ENCODE results near the gene CCDC187.

CCDC187 gene

GRCh38 chr9:136285501-136286358, 18.2 kb downstream of the CCDC187 start:
- H3K27me3 ChIP-seq (ENCODE audit: insufficient read depth, low read length, poor library complexity), result no peaks in the 10 kb centered on the region
- no peaks in the 10 kb centered on the region for H3K4me1 ChIP-seq (ENCODE audit: insufficient read depth, low read length)
- H3K27ac ChIP-seq (ENCODE audit: low read length), result no peak overlapping the region
- H3K79me2 ChIP-seq (ENCODE audit: insufficient read depth, low read length), result no peaks in the 10 kb centered on the region
- TF ChIP-seq EZH2 (IDR thresholded peaks at IDR 0.05; ENCODE audit: borderline replicate concordance, low read depth, low read length, severe bottlenecking) (no peak), CTCF (IDR thresholded peaks at IDR 0.05; ENCODE audit: borderline replicate concordance, extremely low read depth, low read length, poor library complexity, severe bottlenecking) (no peak)
- no peaks in the 10 kb centered on the region for H3K36me3 ChIP-seq (ENCODE audit: insufficient read depth, low read length)
- H3K4me2 ChIP-seq (ENCODE audit: insufficient read depth, low read length), result no peak overlapping the region
- H4K20me1 ChIP-seq (ENCODE audit: insufficient read depth, low read length), result no peaks in the 10 kb centered on the region
- no peak overlapping the region for H3K4me3 ChIP-seq (ENCODE audit: low read depth in 1 of 2, low read length in 2 of 2)
- H2AFZ ChIP-seq (ENCODE audit: low read depth, low read length), result no peak overlapping the region
- H3K9me3 ChIP-seq (ENCODE audit: insufficient read depth, low read length, severe bottlenecking), result no peaks in the 10 kb centered on the region
- ATAC-seq (ENCODE audit: insufficient read depth, low read depth) (no peak), DNase-seq (no peak)
- H3K9ac ChIP-seq (ENCODE audit: low read depth, low read length), result no peak overlapping the region

GRCh38 chr9:136284951-136285350, 18.9 kb downstream of the CCDC187 start:
- Histone ChIP-seq H3K27me3 (ENCODE audit: insufficient read depth, low read length, poor library complexity) (no peaks in the 10 kb centered on the region), H2AFZ (ENCODE audit: low read depth, low read length) (no peak overlapping the region), H3K4me2 (ENCODE audit: insufficient read depth, low read length) (no peak overlapping the region), H4K20me1 (ENCODE audit: insufficient read depth, low read length) (no peaks in the 10 kb centered on the region), H3K79me2 (ENCODE audit: insufficient read depth, low read length) (no peaks in the 10 kb centered on the region), H3K9ac (ENCODE audit: low read depth, low read length) (no peak overlapping the region), H3K9me3 (ENCODE audit: insufficient read depth, low read length, severe bottlenecking) (no peaks in the 10 kb centered on the region), H3K4me1 (ENCODE audit: insufficient read depth, low read length) (no peaks in the 10 kb centered on the region), H3K27ac (ENCODE audit: low read length) (no peak overlapping the region), H3K36me3 (ENCODE audit: insufficient read depth, low read length) (no peaks in the 10 kb centered on the region), H3K4me3 (ENCODE audit: low read depth in 1 of 2, low read length in 2 of 2) (no peak overlapping the region)
- ATAC-seq (ENCODE audit: insufficient read depth, low read depth) (no peak), DNase-seq (no peak)
- TF ChIP-seq EZH2 (IDR thresholded peaks at IDR 0.05; ENCODE audit: borderline replicate concordance, low read depth, low read length, severe bottlenecking) (no peak), CTCF (IDR thresholded peaks at IDR 0.05; ENCODE audit: borderline replicate concordance, extremely low read depth, low read length, poor library complexity, severe bottlenecking) (no peak)

- H3K27ac ChIP-seq (ENCODE audit: low read length), result no peak overlapping the region
- H3K79me2 ChIP-seq (ENCODE audit: insufficient read depth, low read length), result no peaks in the 10 kb centered on the region
- no peaks in the 10 kb centered on the region for H3K27me3 ChIP-seq (ENCODE audit: insufficient read depth, low read length, poor library complexity)
- H3K9ac ChIP-seq (ENCODE audit: low read depth, low read length), result no peak overlapping the region
- no peaks in the 10 kb centered on the region for H3K36me3 ChIP-seq (ENCODE audit: insufficient read depth, low read length)
- DNase-seq (no peak), ATAC-seq (ENCODE audit: insufficient read depth, low read depth) (no peak)
- H4K20me1 ChIP-seq (ENCODE audit: insufficient read depth, low read length), result no peaks in the 10 kb centered on the region
- no peaks in the 10 kb centered on the region for H3K9me3 ChIP-seq (ENCODE audit: insufficient read depth, low read length, severe bottlenecking)
- no peak for TF ChIP-seq EZH2 (IDR thresholded peaks at IDR 0.05; ENCODE audit: borderline replicate concordance, low read depth, low read length, severe bottlenecking)
- no peak for TF ChIP-seq CTCF (IDR thresholded peaks at IDR 0.05; ENCODE audit: borderline replicate concordance, extremely low read depth, low read length, poor library complexity, severe bottlenecking)
- H2AFZ ChIP-seq (ENCODE audit: low read depth, low read length), result no peak overlapping the region
- no peaks in the 10 kb centered on the region for H3K4me1 ChIP-seq (ENCODE audit: insufficient read depth, low read length)
- H3K4me2 ChIP-seq (ENCODE audit: insufficient read depth, low read length), result no peak overlapping the region
- H3K4me3 ChIP-seq (ENCODE audit: low read depth in 1 of 2, low read length in 2 of 2), result no peak overlapping the region
Observed at GRCh38 chr9:136284311-136284710, 19.6 kb downstream of the CCDC187 start.
